Measurements from ENCODE around the gene CALHM5.

DNA sequence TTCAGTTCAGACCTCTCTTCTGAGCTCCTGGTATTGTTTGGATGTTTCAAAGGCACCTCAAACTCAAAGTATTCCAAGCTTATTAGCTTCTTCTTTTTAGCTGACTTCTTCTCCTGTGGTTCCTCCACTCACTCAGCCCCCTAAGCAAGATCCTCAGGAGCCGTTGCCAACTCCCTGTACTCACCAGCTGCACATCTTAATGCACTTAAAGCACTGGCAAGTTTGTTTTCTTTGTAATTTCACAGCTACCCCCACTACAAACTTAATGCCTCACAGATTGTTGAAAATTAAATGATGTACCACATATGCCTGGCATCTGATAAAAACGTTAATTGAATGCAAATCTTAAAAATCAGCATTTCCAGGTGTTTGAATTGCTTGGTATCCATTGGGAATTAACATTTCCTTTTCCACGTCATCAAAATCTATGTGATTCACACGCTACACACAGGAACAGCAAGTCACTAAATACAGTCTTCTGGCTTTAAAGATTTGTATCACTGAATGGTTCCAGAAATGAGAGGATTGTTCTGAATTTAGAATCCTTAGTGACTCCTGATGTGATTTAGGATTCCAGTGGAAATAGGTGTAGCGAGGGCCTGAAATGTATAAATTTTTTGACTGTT, 25.8 kb upstream of the CALHM5 start:
- TF ChIP-seq EZH2 (IDR thresholded peaks at IDR 0.05; ENCODE audit: borderline replicate concordance, control insufficient read depth, low read depth, low read length): no peak
- no peak for TF ChIP-seq CTCF (IDR thresholded peaks at IDR 0.05 in 2 of 3, conservative IDR thresholded peaks at IDR 0.05 in 1 of 3; ENCODE audit: control insufficient read depth in 2 of 3, extremely low read depth in 1 of 3, insufficient read depth in 1 of 3, low read depth in 3 of 3, low read length in 3 of 3)
- TF ChIP-seq EP300 (IDR thresholded peaks at IDR 0.05; ENCODE audit: borderline replicate concordance in 1 of 2, control insufficient read depth in 1 of 2, low read depth in 2 of 2, low read length in 2 of 2): no peak
- TF ChIP-seq FOS (IDR thresholded peaks at IDR 0.05; ENCODE audit: borderline replicate concordance, extremely low read depth, insufficient read length): no peak
- no peak for TF ChIP-seq SIN3A (IDR thresholded peaks at IDR 0.05; ENCODE audit: low read depth, low read length)
- TF ChIP-seq SMARCA5 (IDR thresholded peaks at IDR 0.05): no peak
- TF ChIP-seq MTA2 (IDR thresholded peaks at IDR 0.05; ENCODE audit: low read depth): no peak
